ENCODE data around the gene RIMBP2.

The RIMBP2 gene

DNA sequence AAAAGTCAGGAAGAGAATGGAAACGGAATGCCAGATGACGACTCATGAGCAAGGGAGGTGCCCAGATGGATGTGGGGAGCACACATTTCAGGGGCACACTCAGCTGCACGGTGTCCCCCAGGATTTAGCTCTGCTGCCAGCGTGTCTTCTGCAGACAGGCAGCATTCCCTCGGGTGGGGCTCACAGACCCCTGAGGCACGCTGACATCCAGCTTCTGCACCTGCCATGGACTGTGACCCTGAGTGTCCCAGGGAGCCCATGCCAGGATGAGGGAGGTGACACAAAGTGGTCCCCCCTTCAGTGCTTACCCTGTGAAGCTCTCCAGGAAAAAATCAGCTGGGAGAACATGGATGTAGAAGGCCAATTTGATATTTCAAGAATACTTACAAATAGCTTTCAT, 294.2 kb downstream of the RIMBP2 start:
- no peak for DNase-seq (ENCODE audit: low read depth)

- no peak for DNase-seq (ENCODE audit: low read depth)
These were observed 296.0 kb downstream of the RIMBP2 start for GRCh38 chr12:130420071-130420470.

- DNase-seq (ENCODE audit: low read depth), result no peak
These were observed 297.0 kb downstream of the RIMBP2 start for GRCh38 chr12:130419116-130419515.

GRCh38 chr12:130418251-130418650, 297.8 kb downstream of the RIMBP2 start:
- DNase-seq (ENCODE audit: low read depth), result no peak

DNA sequence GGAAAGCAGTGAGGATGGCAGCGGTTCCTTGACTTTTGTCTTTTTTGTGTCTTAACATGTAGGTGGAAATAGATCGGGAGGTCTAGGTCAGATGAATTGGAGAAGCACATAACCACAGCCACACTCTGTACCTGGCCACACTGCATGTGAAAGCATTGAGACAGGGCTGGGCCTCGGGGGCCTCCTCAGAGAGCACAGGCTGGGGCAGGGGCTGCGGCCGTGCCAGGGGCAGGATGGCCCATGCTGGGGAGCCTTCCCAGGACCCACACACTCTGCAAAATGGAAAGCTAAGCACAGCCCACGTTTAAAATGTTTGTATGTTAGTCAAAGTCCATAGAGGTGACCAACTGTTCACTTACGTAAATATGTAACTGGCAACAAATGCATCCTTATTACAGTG, 301.7 kb downstream of the RIMBP2 start:
- DNase-seq (ENCODE audit: low read depth), result no peak

- DNase-seq (ENCODE audit: low read depth), result no peak
These were observed 302.2 kb downstream of the RIMBP2 start for GRCh38 chr12:130413909-130414308.

DNA sequence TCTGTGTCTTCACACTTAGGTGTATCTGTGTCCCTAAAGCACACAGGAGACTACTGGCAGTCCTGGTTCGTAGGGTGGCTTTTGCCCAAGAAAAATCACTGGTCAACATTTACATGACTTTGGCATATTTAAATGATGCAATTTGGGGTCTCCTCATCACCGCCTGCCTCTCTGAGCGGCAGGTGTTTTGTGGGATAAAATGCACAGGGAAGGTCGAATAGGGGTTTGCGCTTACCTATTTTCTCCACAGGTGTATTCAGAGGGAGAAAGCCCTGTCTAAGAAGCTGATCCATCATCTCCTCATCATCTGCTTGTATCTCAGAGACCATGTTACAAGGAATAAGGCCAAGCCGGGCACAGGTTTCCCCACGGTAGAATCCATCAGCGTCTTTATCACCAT, 303.7 kb downstream of the RIMBP2 start:
- no peak for DNase-seq (ENCODE audit: low read depth)

GRCh38 chr12:130405332-130405731, 310.8 kb downstream of the RIMBP2 start:
- no peak for DNase-seq (ENCODE audit: low read depth)

- DNase-seq (ENCODE audit: low read depth), result no peak
These were observed 314.4 kb downstream of the RIMBP2 start for GRCh38 chr12:130401703-130402102.

DNA sequence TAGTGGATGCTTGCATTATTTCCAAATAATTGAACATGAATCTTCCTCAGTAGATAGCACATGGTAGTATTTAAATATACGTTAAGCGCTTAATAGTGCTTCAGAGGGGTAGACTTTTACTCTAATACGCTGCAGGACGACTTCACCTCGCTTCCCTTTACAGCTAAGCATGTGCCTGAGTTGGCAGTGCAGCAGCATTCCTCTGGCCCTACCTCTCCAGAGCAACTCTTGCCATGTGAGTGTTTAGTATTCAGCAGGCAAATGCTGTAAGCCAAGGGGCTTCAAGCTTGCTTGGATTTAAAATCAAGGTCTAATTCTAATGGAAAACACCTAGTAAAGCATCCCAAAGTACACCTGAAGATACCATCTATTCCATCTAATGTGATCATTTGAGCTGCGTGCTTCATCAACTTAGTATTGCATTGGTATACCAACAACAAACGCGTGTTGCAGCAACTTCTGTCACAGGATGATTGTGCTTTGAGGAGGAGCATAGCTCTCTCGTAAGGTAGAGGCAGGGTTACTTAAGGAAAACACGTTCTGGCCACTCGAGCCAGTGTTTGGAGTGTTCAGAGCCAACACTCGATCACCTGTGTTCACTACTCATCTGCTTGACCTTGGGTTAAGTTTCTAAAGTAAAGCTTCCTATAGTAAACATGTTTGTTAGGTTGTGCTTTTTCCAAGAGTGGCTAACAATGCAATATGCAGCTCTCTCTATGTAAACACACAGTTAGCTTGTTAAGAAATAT, 317.8 kb downstream of the RIMBP2 start:
- DNase-seq (ENCODE audit: low read depth), result no peak

- no peak for DNase-seq (ENCODE audit: low read depth)
These were observed 319.4 kb downstream of the RIMBP2 start for GRCh38 chr12:130396667-130397066.

DNA sequence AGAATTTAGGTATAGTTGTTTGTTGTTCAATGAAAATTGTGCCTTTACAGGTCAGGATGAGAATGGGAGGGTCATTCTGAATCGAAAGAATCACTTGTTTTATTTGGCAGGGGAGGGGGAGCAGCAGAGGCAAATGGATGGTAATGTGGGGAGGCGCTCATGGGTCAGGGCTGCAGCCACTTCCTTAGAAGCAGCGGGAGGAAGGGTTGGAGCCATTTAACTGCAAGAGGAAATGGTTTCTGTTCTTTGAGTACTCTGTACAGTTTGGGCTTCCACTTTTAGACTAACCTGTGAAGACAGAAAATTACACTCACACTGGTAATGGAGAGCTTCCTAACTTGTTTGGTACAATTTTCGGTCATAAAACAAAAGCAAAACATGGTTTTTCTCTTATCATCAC, 321.2 kb downstream of the RIMBP2 start:
- no peak for DNase-seq (ENCODE audit: low read depth)

DNA sequence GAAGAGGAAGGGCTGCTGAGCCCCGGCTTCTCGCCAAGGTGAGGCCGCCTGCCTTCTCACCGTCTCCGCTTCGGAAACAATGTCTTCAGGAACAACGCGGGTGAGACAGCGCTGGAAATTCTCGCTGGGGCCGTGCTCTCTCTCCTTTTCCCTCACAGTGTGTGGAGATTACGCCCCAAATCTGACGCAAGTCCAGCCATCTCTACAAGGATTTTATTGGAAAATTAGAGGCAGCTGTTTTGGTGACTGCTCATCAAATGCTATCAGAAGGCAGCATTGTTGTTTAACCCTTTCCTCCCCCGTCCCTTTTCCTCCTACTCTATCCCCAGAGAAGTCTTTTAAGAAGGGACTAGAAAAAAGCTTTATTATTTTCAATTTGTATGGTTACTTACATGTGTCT, 324.9 kb downstream of the RIMBP2 start:
- DNase-seq (ENCODE audit: low read depth), result no peak

GRCh38 chr12:130385193-130385592, 330.9 kb downstream of the RIMBP2 start:
- DNase-seq (ENCODE audit: low read depth), result no peak

GRCh38 chr12:130384234-130384633, 331.9 kb downstream of the RIMBP2 start:
- no peak for DNase-seq (ENCODE audit: low read depth)

DNA sequence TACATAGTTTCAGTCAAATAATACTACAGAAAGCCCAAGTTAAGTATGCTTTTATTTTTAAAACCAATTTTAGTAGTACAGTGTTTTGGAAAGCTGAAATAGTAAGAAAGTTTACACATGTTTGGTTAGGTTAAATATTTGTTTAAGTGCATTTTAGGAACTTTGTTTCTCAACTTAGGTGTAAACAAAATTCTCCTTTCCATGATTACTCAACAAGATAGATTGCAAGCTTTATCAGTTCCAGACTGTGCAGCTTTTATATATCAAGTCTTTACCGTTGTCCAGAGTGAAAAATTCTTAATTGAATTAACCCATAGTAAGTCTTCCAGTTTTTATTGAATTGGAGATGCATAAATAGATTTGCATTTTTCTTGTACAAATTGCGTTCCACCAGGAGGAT, 333.3 kb downstream of the RIMBP2 start:
- no peak for DNase-seq (ENCODE audit: low read depth)

DNA sequence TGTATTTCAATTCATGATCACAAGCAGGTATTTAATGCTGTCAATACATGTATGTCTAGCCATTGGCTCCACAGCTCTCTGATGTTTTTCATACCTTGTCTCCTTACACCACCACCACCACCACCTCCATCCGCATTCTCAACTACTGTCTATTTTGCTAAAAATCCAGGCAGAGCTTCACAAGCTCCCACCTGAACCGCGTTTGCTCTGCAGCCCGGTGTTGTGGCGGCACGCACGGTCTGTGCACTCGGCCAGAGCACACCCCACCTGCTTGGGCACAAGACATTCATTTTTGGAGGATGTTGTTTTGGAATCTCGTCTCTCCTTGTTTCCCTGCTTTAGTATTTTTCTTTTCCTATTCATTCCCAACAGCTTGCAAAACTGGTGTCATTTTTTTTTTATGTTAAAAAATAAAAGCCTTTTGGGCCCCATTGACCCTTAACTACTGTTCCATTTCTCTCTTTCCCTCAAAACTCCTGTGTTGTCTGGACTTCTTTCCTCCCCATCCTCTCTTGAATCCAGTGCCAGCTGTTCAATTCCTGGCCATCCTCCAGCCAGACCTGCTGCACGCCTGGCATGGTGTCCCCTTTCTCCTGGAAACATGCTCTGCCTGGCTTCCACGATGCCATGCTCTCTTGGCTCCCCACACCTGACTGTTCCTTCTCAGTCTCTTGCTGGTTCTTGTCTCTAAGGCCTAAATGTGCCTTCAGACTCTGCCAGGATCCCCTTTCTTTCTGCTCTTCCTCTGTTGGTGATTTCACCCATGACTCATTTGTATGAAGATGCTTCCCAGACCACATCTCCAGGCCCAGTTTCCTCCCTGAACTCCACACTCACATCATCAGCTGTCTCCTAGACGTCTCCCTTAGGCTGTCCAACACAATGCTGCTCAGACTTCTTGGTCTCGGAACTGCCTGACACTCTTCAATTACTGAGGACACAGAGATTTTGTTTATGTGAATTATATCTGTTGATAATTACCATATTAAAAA, 340.5 kb downstream of the RIMBP2 start:
- DNase-seq (ENCODE audit: low read depth), result no peak

DNA sequence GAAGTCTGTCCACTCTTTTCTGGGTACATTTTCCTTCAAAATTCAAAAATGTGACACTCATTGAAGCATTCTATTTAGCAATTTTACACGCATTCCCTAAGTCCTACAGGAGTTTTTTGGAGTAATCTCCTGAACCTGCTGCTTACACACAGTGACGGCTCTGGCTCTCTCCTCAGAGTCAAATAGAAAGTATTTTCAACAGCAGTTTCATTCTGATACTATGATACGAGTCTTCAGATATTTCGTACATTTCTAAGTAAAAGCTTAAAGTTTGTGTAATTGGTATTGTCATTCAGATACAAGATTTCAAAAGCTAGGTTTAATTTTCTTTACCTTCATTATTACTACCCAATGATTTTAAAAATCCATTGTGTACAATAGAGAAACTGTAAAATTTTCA, 342.0 kb downstream of the RIMBP2 start:
- no peak for DNase-seq (ENCODE audit: low read depth)

DNA sequence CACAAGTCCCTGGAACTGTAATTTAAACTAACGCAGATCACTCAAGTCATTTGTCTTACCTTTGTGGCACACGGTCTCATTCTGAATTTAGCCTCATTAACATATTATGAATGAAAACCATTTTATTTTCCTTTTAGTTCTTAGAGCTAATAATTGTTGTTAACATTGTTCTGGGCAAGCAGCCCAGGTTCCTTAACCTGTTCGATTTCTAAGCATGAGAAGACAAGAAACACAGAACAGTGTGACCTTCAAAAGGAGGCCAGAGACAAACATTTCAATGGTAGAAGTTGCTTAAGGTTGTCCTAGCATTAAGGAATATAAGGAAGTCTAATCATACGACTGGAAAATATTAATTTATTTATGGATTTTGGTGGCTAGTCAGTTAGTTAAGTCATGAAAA, 343.2 kb downstream of the RIMBP2 start:
- DNase-seq (ENCODE audit: low read depth), result no peak

DNA sequence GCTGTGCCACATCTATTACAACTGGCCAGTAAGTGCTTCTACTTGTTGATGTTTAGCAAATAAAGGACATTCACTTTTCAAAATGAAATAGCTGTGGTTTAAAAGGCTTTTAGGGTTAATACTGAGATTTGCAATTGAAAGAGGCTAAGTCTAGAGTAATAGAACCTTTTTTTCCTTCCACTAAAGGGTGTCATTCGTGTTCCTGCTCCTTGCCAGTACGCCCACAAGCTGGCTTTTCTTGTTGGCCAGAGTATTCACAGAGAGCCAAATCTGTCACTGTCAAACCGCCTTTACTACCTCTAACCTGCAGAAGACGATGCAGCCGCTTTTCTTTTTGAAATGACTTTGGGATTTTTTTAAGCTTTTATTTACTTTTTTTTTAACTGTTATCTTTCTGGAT, 344.8 kb downstream of the RIMBP2 start:
- DNase-seq (ENCODE audit: low read depth), result no peak

DNA sequence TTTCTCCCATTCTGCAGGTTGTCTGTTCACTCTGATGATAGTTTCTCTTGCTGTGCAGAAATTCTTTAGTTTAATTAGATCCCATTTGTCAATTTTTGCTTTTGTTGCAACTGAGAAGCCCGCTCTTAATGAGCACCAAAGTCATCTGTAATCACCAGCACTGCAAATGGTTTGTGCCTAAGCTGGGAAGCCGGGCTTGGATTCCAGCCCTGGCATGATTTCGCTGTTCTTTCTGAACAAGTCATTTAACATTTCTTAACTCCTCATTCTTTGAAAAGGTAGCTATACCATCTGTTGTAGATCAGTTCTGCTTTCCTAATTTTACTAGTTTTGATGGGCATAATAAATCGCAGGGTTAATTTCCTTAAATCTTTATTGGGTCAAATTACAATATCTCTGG, 346.3 kb downstream of the RIMBP2 start:
- no peak for DNase-seq (ENCODE audit: low read depth)

DNA sequence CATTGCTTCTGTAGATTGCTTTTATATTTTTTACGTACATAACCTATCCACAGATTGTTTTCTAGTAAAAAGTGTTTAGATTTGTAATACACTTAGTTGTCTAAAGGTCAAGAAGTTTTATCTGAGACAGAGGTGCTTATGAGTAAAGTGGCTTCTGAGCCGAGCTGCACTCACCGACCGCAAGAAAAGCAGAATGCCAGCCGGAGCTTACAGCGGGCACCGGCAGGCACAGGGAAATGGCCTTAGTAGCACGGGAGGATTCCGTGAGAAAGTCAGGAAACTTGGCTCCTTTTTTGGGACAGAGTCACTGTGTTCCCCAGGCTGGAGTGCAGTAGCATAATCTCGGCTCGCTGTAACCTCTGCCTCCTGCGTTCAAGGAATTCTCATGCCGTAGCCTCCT, 348.6 kb downstream of the RIMBP2 start:
- DNase-seq (ENCODE audit: low read depth), result no peak

- no peak for DNase-seq (ENCODE audit: low read depth)
These were observed 349.1 kb downstream of the RIMBP2 start for GRCh38 chr12:130367003-130367402.
